Measurements from ENCODE around the gene SSRP1.

DNA sequence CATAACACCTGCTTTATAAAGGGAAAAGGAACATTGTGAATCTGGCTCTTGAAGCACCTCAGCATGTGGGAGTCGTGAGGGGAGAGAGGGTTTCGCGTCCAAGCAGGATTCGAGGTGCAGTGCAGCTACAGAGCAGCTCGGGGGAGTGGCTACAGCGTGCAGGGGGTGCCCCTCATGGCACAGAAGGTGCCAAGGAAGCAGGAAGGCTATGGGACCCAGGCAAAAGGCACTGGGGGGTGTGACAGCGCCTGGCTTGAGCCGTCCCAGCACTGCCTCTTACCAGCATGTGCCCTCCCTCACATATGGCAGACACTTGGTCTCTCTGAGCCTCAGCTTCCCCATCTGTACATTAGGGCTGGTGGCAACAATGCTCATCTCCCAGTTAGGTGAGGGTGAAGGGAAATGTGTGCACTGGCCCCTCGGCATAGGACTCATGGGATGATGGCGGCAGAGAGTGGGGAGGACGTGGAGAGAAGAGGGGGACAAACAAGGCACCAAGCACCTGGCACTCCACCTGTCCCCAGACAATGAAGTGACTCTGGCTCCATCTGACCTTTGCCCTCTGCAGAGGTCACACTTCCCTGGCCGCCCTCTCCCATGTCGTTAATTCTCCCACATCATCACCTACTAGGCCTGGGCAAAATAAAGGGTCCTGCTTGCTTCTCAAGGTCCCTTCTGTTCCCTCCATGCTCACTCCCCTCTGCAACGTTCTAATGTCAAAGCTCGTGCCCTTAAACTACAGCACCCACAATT lies 21.3 kb downstream of the SSRP1 start:
- TF ChIP-seq EP300 (IDR thresholded peaks at IDR 0.05) (no peak), CTCF (IDR thresholded peaks at IDR 0.05) (no peak), POLR2A (IDR thresholded peaks at IDR 0.05) (no peak)

Measured in tibial nerve (tissue), 4 donors.